H1 (cell line): ENCODE results near the gene PPP1R2. TPM values are rescaled to one million over a fixed set of nuclear protein-coding genes. Genes with fewer than 3 reads are reported as not detected.

Source experiments
- CTCF ChIA-PET: fragments of 300-600 bp; sonication (Branson Sonifier 250); formaldehyde crosslinking; loops from one replicate; lab custom pipeline; 2021; ENCODE audit not compliant: partially characterized antibody; lab: Charles Lee
- POLR2A ChIA-PET: fragments of 300-600 bp; sonication (Branson Sonifier 250); formaldehyde crosslinking; loops from one replicate; lab custom pipeline; 2021; ENCODE audit warnings: inconsistent platforms; ENCODE audit not compliant: partially characterized antibody; lab: Charles Lee
- DNase-seq, 2 experiments: peaks; one replicate each; pipeline versions ENCODE4 v3.0.0 to v3.0.0-alpha.2; 2010 to 2022; ENCODE audit warnings: low spot score in 2 of 2, low read depth in 1 of 2, mixed read lengths in 1 of 2
- FAIRE-seq: peaks from 2 replicates; lab custom pipeline; 2011; peaks lifted over from hg19 to GRCh38; lab: Jason Lieb, UNC
- H2AFZ ChIP-seq: 2 replicates; pipeline ENCODE4 v1.8.1; 2012; ENCODE audit warnings: low read length, inconsistent platforms
- H2AK5ac ChIP-seq: 2 replicates; pipeline ENCODE4 v1.6.1; 2013; ENCODE audit warnings: low read depth, low read length
- H2BK120ac ChIP-seq: replicated peaks from 2 replicates; pipeline ENCODE3; 2013; ENCODE audit warnings: low read depth, low read length, inconsistent platforms
- H2BK12ac ChIP-seq: 2 replicates; pipeline ENCODE4 v1.6.1; 2013; ENCODE audit warnings: low read depth, low read length
- H2BK15ac ChIP-seq: 2 replicates; pipeline ENCODE4 v1.6.1; 2013; ENCODE audit warnings: low read length
- H2BK20ac ChIP-seq: 2 replicates; pipeline ENCODE4 v1.6.1; 2013; ENCODE audit warnings: low read length
- H2BK5ac ChIP-seq: 2 replicates; pipeline ENCODE4 v1.6.1; 2013; ENCODE audit warnings: low read depth, low read length
- H3K14ac ChIP-seq: 2 replicates; pipeline ENCODE4 v1.6.1; 2013; ENCODE audit warnings: inconsistent platforms; ENCODE audit not compliant: insufficient read length
- H3K18ac ChIP-seq: 2 replicates; pipeline ENCODE4 v1.6.1; 2013; ENCODE audit warnings: low read length; ENCODE audit errors: extremely low read depth
- H3K23ac ChIP-seq: 2 replicates; pipeline ENCODE4 v1.6.1; 2013; ENCODE audit warnings: inconsistent platforms; ENCODE audit not compliant: insufficient read length
- H3K23me2 ChIP-seq: 2 replicates; pipeline ENCODE4 v1.6.1; 2013; ENCODE audit warnings: low read depth, low read length
- H3K27ac ChIP-seq: 2 replicates; pipeline ENCODE4 v1.6.1; 2011; ENCODE audit warnings: low read depth, low read length, inconsistent platforms
- H3K27me3 ChIP-seq, 4 experiments: replicated peaks in 1 of 4; 1 replicate in 1 of 4; 2 replicates in 3 of 4; pipeline versions ENCODE4 v1.6.1 to v1.8.1; 2011 to 2013; ENCODE audit warnings: low read length in 3 of 4, mild to moderate bottlenecking in 3 of 4, inconsistent platforms in 2 of 4, mixed read lengths in 2 of 4, moderate library complexity in 1 of 4; ENCODE audit not compliant: control insufficient read depth in 3 of 4, insufficient read depth in 3 of 4; ENCODE audit errors: extremely low read depth in 1 of 4
- H3K36me3 ChIP-seq, 4 experiments: 2 replicates each; pipeline versions ENCODE4 v1.6.1 to v1.8.1; 2011 to 2013; ENCODE audit warnings: mild to moderate bottlenecking in 4 of 4, low read length in 3 of 4, moderate library complexity in 2 of 4, control low read depth in 1 of 4, inconsistent platforms in 1 of 4; ENCODE audit not compliant: insufficient read depth in 4 of 4, control insufficient read depth in 2 of 4
- H3K4ac ChIP-seq: replicated peaks from 2 replicates; pipeline ENCODE3; 2013; ENCODE audit warnings: low read length, low read depth, mixed read lengths, inconsistent platforms; ENCODE audit not compliant: insufficient read length
- H3K4me1 ChIP-seq, 4 experiments: replicated peaks in 1 of 4; 1 replicate in 1 of 4; 2 replicates in 3 of 4; pipeline versions ENCODE4 v1.6.1 to v1.8.1; 2011 to 2013; ENCODE audit warnings: low read length in 3 of 4, inconsistent platforms in 2 of 4, mixed read lengths in 1 of 4; ENCODE audit not compliant: insufficient read depth in 4 of 4, control insufficient read depth in 3 of 4
- H3K4me2 ChIP-seq, 2 experiments: 2 replicates each; pipeline versions ENCODE4 v1.6.1 to v1.8.1; 2011 to 2013; ENCODE audit warnings: low read depth in 2 of 2, low read length in 2 of 2, control low read depth in 1 of 2, inconsistent platforms in 1 of 2, mild to moderate bottlenecking in 1 of 2; ENCODE audit not compliant: insufficient read depth in 1 of 2
- H3K4me3 ChIP-seq, 4 experiments: fragments of 200-600, 300-600 bp in 1 of 4; sonication (generic), shearing (Covaris generic), sonication (Bioruptor Twin) in 1 of 4; 2 replicates each; pipeline versions ENCODE4 v1.5.1 to v1.8.1; 2011 to 2016; ENCODE audit warnings: low read length in 4 of 4, low read depth in 3 of 4, control low read depth in 2 of 4, inconsistent platforms in 2 of 4, mild to moderate bottlenecking in 2 of 4, mixed read lengths in 1 of 4, moderate library complexity in 1 of 4; ENCODE audit not compliant: insufficient read depth in 2 of 4; ENCODE audit errors: extremely low read depth in 1 of 4
- H3K56ac ChIP-seq: replicated peaks from 2 replicates; pipeline ENCODE3; 2013; ENCODE audit warnings: low read depth, mild to moderate bottlenecking, mixed read lengths, low read length, inconsistent platforms; ENCODE audit not compliant: insufficient read length
- H3K79me1 ChIP-seq: 2 replicates; pipeline ENCODE4 v1.6.1; 2013; ENCODE audit warnings: low read depth, low read length, control low read depth
- H3K79me2 ChIP-seq, 2 experiments: 2 replicates each; pipeline versions ENCODE4 v1.6.1 to v1.8.1; 2012 to 2013; ENCODE audit warnings: low read length in 2 of 2, mild to moderate bottlenecking in 2 of 2, inconsistent platforms in 1 of 2; ENCODE audit not compliant: insufficient read depth in 2 of 2, control insufficient read depth in 1 of 2
- H3K9ac ChIP-seq, 4 experiments: replicated peaks in 1 of 4; 1 replicate in 1 of 4; 2 replicates in 3 of 4; pipeline versions ENCODE4 v1.6.1 to v1.8.1; 2011 to 2013; ENCODE audit warnings: low read depth in 3 of 4, low read length in 3 of 4, control low read depth in 2 of 4, mild to moderate bottlenecking in 2 of 4, moderate library complexity in 2 of 4, inconsistent platforms in 1 of 4; ENCODE audit errors: extremely low read depth in 1 of 4
- H3K9me3 ChIP-seq, 2 experiments: 2 replicates each; pipeline versions ENCODE4 v1.6.1 to v1.8.1; 2012 to 2013; ENCODE audit warnings: mild to moderate bottlenecking in 2 of 2, moderate library complexity in 2 of 2, control low read depth in 1 of 2, inconsistent platforms in 1 of 2, low read depth in 1 of 2, low read length in 1 of 2, mixed read lengths in 1 of 2; ENCODE audit not compliant: insufficient read depth in 2 of 2
- H4K20me1 ChIP-seq, 2 experiments: replicated peaks in 1 of 2; 2 replicates each; pipeline versions ENCODE3 to v1.8.1; 2011 to 2013; ENCODE audit warnings: inconsistent platforms in 2 of 2, low read length in 2 of 2, mild to moderate bottlenecking in 1 of 2; ENCODE audit not compliant: insufficient read depth in 2 of 2, control insufficient read depth in 1 of 2
- H4K5ac ChIP-seq: 2 replicates; pipeline ENCODE4 v1.6.1; 2013; ENCODE audit warnings: low read length, low read depth, mixed read lengths, inconsistent platforms; ENCODE audit not compliant: insufficient read length
- H4K8ac ChIP-seq: 2 replicates; pipeline ENCODE4 v1.8.0; 2013; ENCODE audit warnings: mild to moderate bottlenecking, moderate library complexity, low read length, inconsistent platforms; ENCODE audit not compliant: insufficient read depth; ENCODE audit errors: extremely low read depth
- H4K91ac ChIP-seq: replicated peaks from 2 replicates; pipeline ENCODE3; 2013; ENCODE audit warnings: low read length, mixed read lengths, inconsistent platforms; ENCODE audit not compliant: insufficient read length
- BACH1 ChIP-seq: IDR thresholded peaks from 2 replicates; pipeline ENCODE4 v1.6.1; 2012; ENCODE audit warnings: low read length, improper control_type of control experiment
- CEBPB ChIP-seq: IDR thresholded peaks from 2 replicates; pipeline ENCODE4 v1.6.1; 2012; ENCODE audit warnings: low read depth, low read length
- GABPA ChIP-seq: IDR thresholded peaks from 2 replicates; pipeline ENCODE4 v1.6.1; 2011; ENCODE audit warnings: mild to moderate bottlenecking, low read length, moderate library complexity, borderline replicate concordance; ENCODE audit not compliant: insufficient read depth
- JUN ChIP-seq: IDR thresholded peaks from 2 replicates; pipeline ENCODE4 v1.6.1; 2011; ENCODE audit warnings: low read depth, mild to moderate bottlenecking, improper control_type of control experiment, low read length
- JUND ChIP-seq: IDR thresholded peaks from 2 replicates; pipeline ENCODE4 v1.6.1; 2011; ENCODE audit warnings: mild to moderate bottlenecking, improper control_type of control experiment, low read length
- KDM4A ChIP-seq: IDR thresholded peaks from one replicate; pipeline ENCODE4 v1.7.1; 2012; ENCODE audit warnings: low read depth, mild to moderate bottlenecking, moderate library complexity, low read length, inconsistent platforms; ENCODE audit not compliant: severe bottlenecking
- NANOG ChIP-seq: IDR thresholded peaks from 2 replicates; pipeline ENCODE4 v1.6.1; 2011; ENCODE audit warnings: low read length, low read depth, mild to moderate bottlenecking, inconsistent platforms; ENCODE audit not compliant: insufficient read depth, poor library complexity, severe bottlenecking
- RNF2 ChIP-seq: fragments of 200-900, 300-1000 bp; sonication (generic); IDR thresholded peaks from 2 replicates; pipeline ENCODE4 v1.7.1; 2016; ENCODE audit warnings: borderline replicate concordance, low read depth, mild to moderate bottlenecking, antibody characterized with exemption, low read length; ENCODE audit not compliant: poor library complexity, severe bottlenecking; ENCODE audit errors: missing control alignments
- RXRA ChIP-seq: IDR thresholded peaks from 2 replicates; pipeline ENCODE4 v1.6.1; 2011; ENCODE audit warnings: low read depth, mild to moderate bottlenecking, low read length, moderate library complexity; ENCODE audit not compliant: insufficient read depth
- SIRT6 ChIP-seq: IDR thresholded peaks from one replicate; pipeline ENCODE4 v1.7.1; 2012; ENCODE audit warnings: low read length, inconsistent platforms
- TCF12 ChIP-seq: IDR thresholded peaks from 2 replicates; pipeline ENCODE4 v1.6.1; 2011; ENCODE audit warnings: low read depth, mild to moderate bottlenecking, low read length
- TEAD4 ChIP-seq: IDR thresholded peaks from 2 replicates; pipeline ENCODE4 v1.6.1; 2012; ENCODE audit warnings: low read depth, low read length, inconsistent platforms, mixed read lengths
- YY1 ChIP-seq: IDR thresholded peaks from 2 replicates; pipeline ENCODE4 v1.6.1; 2011; ENCODE audit warnings: low read depth, mild to moderate bottlenecking, low read length
- WGBS, 2 experiments: shearing (Covaris generic) in 1 of 2; methylation state at CpG; one replicate each; pipeline versions ENCODE4 v1.1.6 to v1.1.7; 2013 to 2015; ENCODE audit warnings: low lambda C conversion rate in 2 of 2, mixed read lengths in 2 of 2, inconsistent platforms in 1 of 2, low coverage in 1 of 2, missing lambda C conversion rate in 1 of 2; ENCODE audit not compliant: insufficient replicate concordance in 2 of 2, insufficient coverage in 1 of 2, insufficient read length in 1 of 2; ENCODE audit errors: extremely low coverage in 1 of 2, missing lambda C conversion rate in 1 of 2; 5-methylcytosine and 5-hydroxymethylcytosine counted together
- polyA plus RNA-seq, 7 experiments: library from polyadenylated mRNA; depleted of rRNA in 3 of 7; stranded (reverse) in 5 of 7; unstranded in 2 of 7; fragments of >200 nt in 5 of 7; fragments of 200-250 nt in 2 of 7; gene quantifications; 1 replicate in 5 of 7; 2 replicates in 1 of 7; 4 replicates in 1 of 7; pipeline versions ENCODE4 v1.2.1 to v1.2.3, GENCODE V29; 2011 to 2013; ENCODE audit warnings: missing spikeins in 2 of 7, mixed read lengths in 2 of 7
- total RNA-seq: library from RNA; stranded (reverse); fragmentation: NEBNext Ultra II Directional; extraction: Animal tissue kit (Norgen Biotek cat#: 25700); gene quantifications from 2 replicates; pipeline ENCODE4 v1.2.1, GENCODE V29; 2021
- TF ChIP-seq, protein P1 (sequence below): IDR thresholded peaks from 2 replicates; pipeline ENCODE4 v1.6.1; 2012; ENCODE audit warnings: inconsistent platforms

The PPP1R2 gene
- total and polyA plus RNA-seq, 2 of the 8 experiments (the other 6 are each of a cell fraction or from before 2014, with no cell fraction given): 14.0 to 26.5 TPM

DNA sequence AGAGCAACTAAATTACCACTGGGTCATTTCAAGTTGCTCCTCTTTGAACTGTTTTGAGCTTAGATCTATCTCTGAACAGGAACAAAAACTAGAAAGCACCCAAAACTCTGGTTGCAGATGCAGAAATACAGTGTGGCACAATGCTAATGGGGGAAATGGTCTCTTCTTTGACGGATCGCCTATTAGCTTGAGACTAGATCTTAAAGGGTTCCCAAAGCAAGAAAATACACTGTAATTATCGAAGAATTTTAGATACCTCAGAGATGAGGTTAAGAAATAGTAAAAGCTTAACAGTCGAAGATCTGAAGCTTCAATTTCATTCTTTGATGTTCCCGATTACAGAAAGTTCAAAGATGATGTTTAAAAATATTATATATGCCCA, 818 bp downstream of the PPP1R2 start:
- H3K9ac ChIP-seq: peak overlapping the region in 2 of 4 experiments; percentile 16 to 75; a peak in 1 of 7 replicates
- H2AK5ac ChIP-seq: no peak overlapping the region
- no peak overlapping the region for H2BK120ac ChIP-seq
- H3K4me1 ChIP-seq: peaks cover 0 to 6% (median 2%) of the 10 kb centered on the region in 4 experiments; a peak in 2 of 7 replicates
- H3K79me2 ChIP-seq: peaks cover 0 to 42% of the 10 kb centered on the region in 2 experiments; a peak in 2 of 4 replicates
- DNase-seq (no peak), FAIRE-seq (no peak)
- H3K18ac ChIP-seq: no peak overlapping the region
- POLR2A ChIA-PET: interaction anchor here (0.6 to 2.1 kb wide), 8 partner anchors 9 to 814 kb away, joined by 3 to 15 read pairs (median 4); partner anchors contain the start of genes ACAP2 and XXYLT1
- H4K20me1 ChIP-seq: peaks cover 0 to 4% of the 10 kb centered on the region in 2 experiments
- H3K23me2 ChIP-seq: peaks cover 3% of the 10 kb centered on the region
- H3K56ac ChIP-seq: no peak overlapping the region
- H3K36me3 ChIP-seq: no peaks in the 10 kb centered on the region
- peak overlapping the region; percentile 70 to 88 (median 82) for H3K4me3 ChIP-seq
- CTCF ChIA-PET: interaction anchor here (1.2 to 3.6 kb wide), 2 partner anchors 16 to 272 kb away, joined by 3 to 14 read pairs; partner anchors contain the start of gene XXYLT1
- 20% methylated on average over 5 of the region's 5 CpGs; no CpG with 5 or more reads in 1 of the 2 experiments for WGBS, 2 experiments
- no peak overlapping the region for H2BK15ac ChIP-seq
- peaks cover 5% of the 10 kb centered on the region for H3K79me1 ChIP-seq
- no peaks in the 10 kb centered on the region for H3K9me3 ChIP-seq
- no peak overlapping the region for H2BK5ac ChIP-seq
- H2BK20ac ChIP-seq: no peak overlapping the region
- H2AFZ ChIP-seq: no peak overlapping the region
- H3K4ac ChIP-seq: no peak overlapping the region
- no peak overlapping the region for H3K14ac ChIP-seq
- H3K23ac ChIP-seq: no peak overlapping the region
- peaks cover 1 to 16% (median 13%) of the 10 kb centered on the region in 4 experiments; a peak in 6 of 7 replicates for H3K27me3 ChIP-seq
- H4K8ac ChIP-seq: no peak overlapping the region
- H3K27ac ChIP-seq: no peak overlapping the region
- no peak overlapping the region for H2BK12ac ChIP-seq
- H4K5ac ChIP-seq: no peak overlapping the region
- H4K91ac ChIP-seq: no peak overlapping the region
- H3K4me2 ChIP-seq: peak overlapping the region; percentile 54 to 62
- no peak for TF ChIP-seq TCF12
- no peak for TF ChIP-seq NANOG
- TF ChIP-seq TEAD4: no peak
- TF ChIP-seq, protein P1, sequence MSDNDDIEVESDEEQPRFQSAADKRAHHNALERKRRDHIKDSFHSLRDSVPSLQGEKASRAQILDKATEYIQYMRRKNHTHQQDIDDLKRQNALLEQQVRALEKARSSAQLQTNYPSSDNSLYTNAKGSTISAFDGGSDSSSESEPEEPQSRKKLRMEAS: no peak
- no peak for TF ChIP-seq YY1
- no peak for TF ChIP-seq BACH1
- no peak for TF ChIP-seq JUN
- no peak for TF ChIP-seq KDM4A
- no peak for TF ChIP-seq JUND
- no peak for TF ChIP-seq RXRA
- TF ChIP-seq SIRT6: no peak
- TF ChIP-seq RNF2: no peak
- TF ChIP-seq CEBPB: no peak
- no peak for TF ChIP-seq GABPA
